NCI-H1105 (cell line): ENCODE results near the gene COL26A1.
"Not testable (repeated sequence)": the region's sequence is repeated elsewhere in the genome, so short reads cannot be mapped to it uniquely, and the experiment has no call there.

Experiments used
- DNase-seq: peaks from one replicate; lab custom pipeline; 2025; lab: John Stamatoyannopoulos, UW

COL26A1 gene

GRCh38 chr7:101402081-101402779, 39.6 kb downstream of the COL26A1 start:
- DNase-seq: no peak

- DNase-seq: no peak
Observed at GRCh38 chr7:101402835-101403234, 40.2 kb downstream of the COL26A1 start.

- no peak for DNase-seq
Observed at GRCh38 chr7:101405474-101406067, 42.9 kb downstream of the COL26A1 start.

- no peak for DNase-seq
Observed at GRCh38 chr7:101410743-101411507, 48.2 kb downstream of the COL26A1 start.

GRCh38 chr7:101411508-101411874, 48.8 kb downstream of the COL26A1 start:
- no peak for DNase-seq

- no peak for DNase-seq
Observed at GRCh38 chr7:101412976-101413375, 50.3 kb downstream of the COL26A1 start.

- no peak for DNase-seq
Observed at GRCh38 chr7:101418694-101419093, 56.0 kb downstream of the COL26A1 start.

- DNase-seq: no peak
Observed at GRCh38 chr7:101419831-101420230, 57.2 kb downstream of the COL26A1 start.

- no peak for DNase-seq
Observed at GRCh38 chr7:101420436-101420835, 57.8 kb downstream of the COL26A1 start.

GRCh38 chr7:101422356-101423195, 59.9 kb downstream of the COL26A1 start:
- no peak for DNase-seq

GRCh38 chr7:101426303-101427011, 63.8 kb downstream of the COL26A1 start:
- DNase-seq: no peak

GRCh38 chr7:101428093-101428866, 65.6 kb downstream of the COL26A1 start:
- no peak for DNase-seq

GRCh38 chr7:101432316-101432715, 69.6 kb downstream of the COL26A1 start:
- DNase-seq: no peak

GRCh38 chr7:101433688-101434087, 71.0 kb downstream of the COL26A1 start:
- no peak for DNase-seq

GRCh38 chr7:101434155-101434554, 71.5 kb downstream of the COL26A1 start:
- not testable (repeated sequence) for DNase-seq

GRCh38 chr7:101435461-101436220, 73.0 kb downstream of the COL26A1 start:
- DNase-seq: no peak

- DNase-seq: no peak
Observed at GRCh38 chr7:101436221-101436735, 73.6 kb downstream of the COL26A1 start.

- DNase-seq: no peak
Observed at GRCh38 chr7:101436857-101437576, 74.3 kb downstream of the COL26A1 start.

- DNase-seq: no peak
Observed at GRCh38 chr7:101441890-101442289, 79.2 kb downstream of the COL26A1 start.
